ENCODE data around the gene FAM124B.
"Not testable (repeated sequence)": the region's sequence is repeated elsewhere in the genome, so short reads cannot be mapped to it uniquely, and the experiment has no call there.

Gene FAM124B

GRCh38 chr2:224412141-224413015, 10.5 kb upstream of the FAM124B start:
- DNase-seq = no peak

GRCh38 chr2:224410946-224411561, 9.1 kb upstream of the FAM124B start:
- DNase-seq = no peak

GRCh38 chr2:224408676-224409075, 6.8 kb upstream of the FAM124B start:
- DNase-seq = no peak

- DNase-seq = no peak
Observed at GRCh38 chr2:224407241-224407701, 5.4 kb upstream of the FAM124B start.

- no peak for DNase-seq
Observed at GRCh38 chr2:224405841-224406370, 4.0 kb upstream of the FAM124B start.

GRCh38 chr2:224405412-224405811, 3.5 kb upstream of the FAM124B start:
- DNase-seq = no peak

- DNase-seq = no peak
Observed at GRCh38 chr2:224404796-224405195, 2.9 kb upstream of the FAM124B start.

GRCh38 chr2:224403657-224404056, 1.8 kb upstream of the FAM124B start:
- no peak for DNase-seq

GRCh38 chr2:224400886-224401632, 848 bp downstream of the FAM124B start:
- DNase-seq = no peak

- no peak for DNase-seq
Observed at GRCh38 chr2:224400174-224400810, 1.6 kb downstream of the FAM124B start.

- DNase-seq = no peak
Observed at GRCh38 chr2:224398289-224398688, 3.6 kb downstream of the FAM124B start.

- not testable (repeated sequence) for DNase-seq
Observed at GRCh38 chr2:224397100-224397499, 4.8 kb downstream of the FAM124B start.

- peak; percentile 59 for DNase-seq
Observed at GRCh38 chr2:224395620-224396390, 6.1 kb downstream of the FAM124B start.

- DNase-seq = no peak
Observed at GRCh38 chr2:224393157-224393872, 8.6 kb downstream of the FAM124B start.

GRCh38 chr2:224392545-224392944, 9.4 kb downstream of the FAM124B start:
- DNase-seq = no peak

GRCh38 chr2:224389317-224389716, 12.6 kb downstream of the FAM124B start:
- DNase-seq = no peak

- no peak for DNase-seq
Observed at GRCh38 chr2:224386876-224387275, 15.0 kb downstream of the FAM124B start.

GRCh38 chr2:224382973-224383555, 18.8 kb downstream of the FAM124B start:
- no peak for DNase-seq

GRCh38 chr2:224382280-224382647, 19.6 kb downstream of the FAM124B start:
- DNase-seq = not testable (repeated sequence)

- no peak for DNase-seq
Observed at GRCh38 chr2:224381521-224382279, 20.2 kb downstream of the FAM124B start.
